Astrocyte of the cerebellum (primary cell): ENCODE measurements around the gene NALCN.

Source experiments
- DNase-seq: peaks from one replicate; pipeline ENCODE4 v3.0.0-alpha.2; 2011; ENCODE audit warnings: low read depth
- H3K4me3 ChIP-seq: 2 replicates; pipeline ENCODE4 v1.5.1; 2011; ENCODE audit warnings: mild to moderate bottlenecking, low read depth, low read length, moderate library complexity
- in situ Hi-C: cut with HindIII; loops from 2 replicates; pipeline ENCODE4 v1.10.0; 2017; ENCODE audit warnings: low sequenced_read_pairs
- TF ChIP-seq, protein P1 (sequence below): IDR thresholded peaks from 2 replicates; pipeline ENCODE4 v1.5.1; 2012; ENCODE audit warnings: low read length, low read depth, moderate library complexity, mild to moderate bottlenecking; ENCODE audit errors: missing control alignments

The NALCN gene

DNA sequence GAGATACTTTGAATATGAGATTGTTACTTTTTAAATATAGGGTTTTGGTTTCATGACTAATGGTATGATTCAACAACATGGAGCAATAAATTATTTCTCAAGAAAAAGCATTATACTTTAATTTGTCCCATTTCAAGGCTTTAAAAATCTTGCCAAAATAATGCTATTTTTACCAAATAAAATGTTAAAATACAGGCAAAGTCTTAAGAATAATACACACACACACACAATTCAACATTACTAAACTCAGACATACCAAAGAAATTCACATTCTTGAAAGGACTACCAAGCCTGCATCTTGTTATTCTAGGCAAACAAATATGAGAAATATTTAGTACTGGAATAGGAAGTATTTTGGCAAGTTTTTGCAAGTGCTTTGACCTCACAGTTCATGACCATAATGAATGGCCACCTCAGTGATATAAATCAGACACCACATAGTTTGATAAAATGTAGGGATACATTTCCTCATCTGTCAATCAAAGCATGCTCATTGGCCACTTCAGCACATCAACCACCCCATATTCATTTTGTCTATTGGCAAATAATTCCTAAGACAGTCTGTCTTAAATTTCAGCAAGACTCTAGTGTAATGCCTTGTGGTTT, 107.2 kb downstream of the NALCN start:
- H3K4me3 ChIP-seq, result no peak overlapping the region
- in situ Hi-C loops, result loop anchor here (5.0 kb wide), 1 partner anchor 33 kb away; no protein-coding TSS in a partner anchor
- DNase-seq, result peak; percentile 59
- TF ChIP-seq, protein P1, sequence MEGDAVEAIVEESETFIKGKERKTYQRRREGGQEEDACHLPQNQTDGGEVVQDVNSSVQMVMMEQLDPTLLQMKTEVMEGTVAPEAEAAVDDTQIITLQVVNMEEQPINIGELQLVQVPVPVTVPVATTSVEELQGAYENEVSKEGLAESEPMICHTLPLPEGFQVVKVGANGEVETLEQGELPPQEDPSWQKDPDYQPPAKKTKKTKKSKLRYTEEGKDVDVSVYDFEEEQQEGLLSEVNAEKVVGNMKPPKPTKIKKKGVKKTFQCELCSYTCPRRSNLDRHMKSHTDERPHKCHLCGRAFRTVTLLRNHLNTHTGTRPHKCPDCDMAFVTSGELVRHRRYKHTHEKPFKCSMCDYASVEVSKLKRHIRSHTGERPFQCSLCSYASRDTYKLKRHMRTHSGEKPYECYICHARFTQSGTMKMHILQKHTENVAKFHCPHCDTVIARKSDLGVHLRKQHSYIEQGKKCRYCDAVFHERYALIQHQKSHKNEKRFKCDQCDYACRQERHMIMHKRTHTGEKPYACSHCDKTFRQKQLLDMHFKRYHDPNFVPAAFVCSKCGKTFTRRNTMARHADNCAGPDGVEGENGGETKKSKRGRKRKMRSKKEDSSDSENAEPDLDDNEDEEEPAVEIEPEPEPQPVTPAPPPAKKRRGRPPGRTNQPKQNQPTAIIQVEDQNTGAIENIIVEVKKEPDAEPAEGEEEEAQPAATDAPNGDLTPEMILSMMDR, result no peak

DNA sequence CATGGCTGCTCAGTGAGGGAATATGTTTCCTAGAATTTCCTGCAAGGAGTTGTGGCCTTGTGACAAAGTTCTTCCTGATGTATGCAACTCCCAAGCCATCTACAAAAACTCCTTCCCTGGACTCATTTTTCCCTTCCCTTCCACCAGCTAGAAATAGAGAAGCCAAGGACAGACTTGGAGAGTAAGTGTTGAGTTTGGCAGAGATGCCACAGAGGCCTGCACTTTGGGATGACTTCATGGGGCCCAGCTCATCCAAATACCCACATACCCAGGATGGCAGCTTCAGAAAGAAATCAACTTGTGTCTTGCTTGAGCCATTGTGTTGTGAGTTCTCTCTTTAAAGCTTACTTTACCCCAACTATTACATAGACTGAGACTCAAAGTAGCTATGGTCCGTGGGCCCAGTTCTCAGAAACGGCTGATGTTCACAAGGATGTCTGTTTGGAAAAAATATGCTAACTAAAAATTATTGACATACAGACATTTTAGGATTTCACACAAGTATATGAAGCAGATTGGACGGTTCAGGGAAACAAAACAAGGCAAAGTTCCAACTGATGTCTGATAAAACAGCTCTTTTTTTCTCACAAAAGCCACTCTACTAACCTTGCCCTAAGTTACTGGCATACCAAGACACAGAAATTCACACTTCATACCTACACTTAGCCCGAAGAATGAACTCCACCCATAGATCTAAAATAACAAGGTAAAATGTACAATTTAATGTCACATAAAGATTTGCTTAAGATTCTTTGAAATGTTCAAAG, 107.9 kb downstream of the NALCN start:
- TF ChIP-seq, protein P1, result no peak
- H3K4me3 ChIP-seq, result no peak overlapping the region
- in situ Hi-C loops, result loop anchor here (5.0 kb wide), 1 partner anchor 34 kb away; no protein-coding TSS in a partner anchor
- no peak for DNase-seq

DNA sequence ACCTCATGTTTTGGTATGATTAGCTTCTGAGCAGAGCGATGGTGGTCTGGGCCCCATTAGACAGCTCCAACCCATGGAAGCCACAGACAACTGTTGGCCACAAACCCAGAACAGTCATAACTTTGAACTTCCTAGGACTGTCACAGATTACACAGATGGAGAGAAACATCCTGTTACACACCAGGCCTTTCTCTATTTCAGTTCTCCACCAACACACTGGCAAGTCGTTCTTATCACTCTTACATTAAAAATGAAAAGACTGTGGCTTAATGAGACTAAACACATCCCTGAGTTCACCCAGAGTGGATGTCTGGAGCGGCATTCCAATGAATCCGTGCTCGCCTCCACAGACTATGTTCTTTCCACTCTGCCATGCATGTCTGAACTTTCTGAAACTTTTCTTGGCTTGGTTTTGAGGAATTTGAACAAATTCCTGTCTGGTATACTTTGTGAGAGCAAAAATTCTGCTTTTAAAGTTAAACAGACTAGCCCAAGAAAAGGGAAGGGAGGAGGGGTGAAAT, 109.1 kb downstream of the NALCN start:
- in situ Hi-C loops, result loop anchor here (5.0 kb wide), 1 partner anchor 35 kb away; no protein-coding TSS in a partner anchor
- TF ChIP-seq, protein P1, result no peak
- peak; percentile 88 for DNase-seq
- no peak overlapping the region for H3K4me3 ChIP-seq

DNA sequence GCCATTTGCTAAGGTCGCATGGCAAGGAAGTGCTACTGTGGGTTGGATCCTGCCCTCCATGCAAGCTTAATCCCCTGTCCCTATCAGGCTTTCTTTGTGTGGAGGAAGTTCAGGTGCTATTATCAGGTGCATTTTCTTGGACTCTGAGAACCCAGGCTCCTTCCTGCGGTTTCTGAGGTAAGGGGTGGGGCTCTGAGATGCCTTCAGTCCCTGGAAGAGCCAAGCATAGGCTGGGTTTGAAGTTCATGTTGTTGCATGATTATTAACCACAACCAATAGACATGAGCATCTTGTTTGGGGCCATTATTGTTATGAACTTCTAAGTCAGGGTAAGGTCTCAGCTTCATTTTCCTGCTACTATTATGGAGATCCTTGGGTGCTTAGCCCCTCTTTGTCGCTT, 109.5 kb downstream of the NALCN start:
- TF ChIP-seq, protein P1, result no peak
- in situ Hi-C loops, result loop anchor here (5.0 kb wide), 1 partner anchor 36 kb away; no protein-coding TSS in a partner anchor
- H3K4me3 ChIP-seq, result no peak overlapping the region
- DNase-seq, result no peak

DNA sequence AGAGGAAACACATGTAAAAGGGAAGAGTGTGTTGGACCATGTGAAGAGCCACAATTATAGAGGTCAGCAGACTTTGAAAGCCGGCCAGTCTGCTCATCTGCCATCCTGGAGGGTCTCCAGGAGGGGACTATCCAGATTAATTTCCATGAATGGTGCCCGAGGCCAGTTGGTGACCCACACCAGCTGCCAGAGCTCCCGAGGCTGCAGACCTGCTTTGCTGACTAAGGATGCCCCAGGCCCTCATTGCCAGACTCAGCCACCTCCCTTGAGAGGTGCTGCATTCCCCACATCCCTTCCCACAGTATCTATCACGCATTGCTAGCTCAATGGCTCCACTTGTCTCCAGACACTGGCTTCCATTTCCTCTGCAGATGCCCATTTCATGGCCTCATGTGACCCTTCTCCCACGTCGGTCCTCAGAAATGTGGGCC, 110.3 kb downstream of the NALCN start:
- TF ChIP-seq, protein P1, result no peak

DNA sequence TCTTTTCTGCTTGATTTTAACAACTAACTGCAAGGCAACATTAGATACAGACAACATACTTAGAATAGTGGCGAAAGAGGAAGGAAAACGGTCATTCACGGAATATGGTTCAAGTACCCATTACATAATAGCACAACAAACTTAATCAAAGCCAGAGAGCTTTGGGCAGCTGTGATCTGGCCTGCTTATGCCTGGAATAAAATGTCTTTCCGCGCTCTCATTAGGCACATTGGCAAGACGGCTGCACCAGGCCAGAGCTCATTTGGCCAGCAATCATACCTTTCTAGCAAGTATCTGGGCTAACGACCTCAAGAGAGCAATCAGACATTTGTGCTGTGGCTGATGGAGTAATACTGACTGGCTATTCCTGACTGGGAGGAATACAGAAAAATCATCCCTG, 112.8 kb downstream of the NALCN start:
- in situ Hi-C loops, result no loop called here
- DNase-seq, result no peak
- H3K4me3 ChIP-seq, result no peak overlapping the region
- TF ChIP-seq, protein P1, result no peak

More for the DNA sequence above, 110.3 kb downstream of the NALCN start:
- DNase-seq, result no peak
- no peak overlapping the region for H3K4me3 ChIP-seq
- in situ Hi-C loops, result loop anchor here (5.0 kb wide), 1 partner anchor 36 kb away; no protein-coding TSS in a partner anchor
